ENCODE results near the gene GPT2. TPM values are rescaled to one million over a fixed set of nuclear protein-coding genes. Genes with fewer than 3 reads are reported as not detected.

GPT2 gene
- total RNA-seq, 2 donors from 2014 or later, result 49.8 to 64.6 TPM

- TF ChIP-seq POLR2A (IDR thresholded peaks at IDR 0.05) (no peak), CTCF (IDR thresholded peaks at IDR 0.05) (no peak), POLR2AphosphoS5 (IDR thresholded peaks at IDR 0.05) (no peak)
- 93% methylated on average over 5 of the region's 5 CpGs for WGBS
- intact Hi-C loops (cut with DNase I), result no loop called here
- Histone ChIP-seq H3K9me3 (no peaks in the 10 kb centered on the region), H3K27ac (peak overlapping the region in 1 of 2 donors; percentile 29), H3K4me3 (no peak overlapping the region), H3K27me3 (replicated peaks; ENCODE audit: insufficient read depth) (no peaks in the 10 kb centered on the region), H3K4me1 (replicated peaks) (peaks cover 6% of the 10 kb centered on the region), H3K36me3 (no peaks in the 10 kb centered on the region)
- DNase-seq (ENCODE audit: low spot score), result no peak
Observed at GRCh38 chr16:46889245-46889941, 5.2 kb downstream of the GPT2 start.

- DNase-seq (ENCODE audit: low spot score), result no peak
- intact Hi-C loops (cut with DNase I), result no loop called here
- WGBS, result 84% methylated on average over 5 of the region's 5 CpGs
- no peak overlapping the region for H3K4me3 ChIP-seq
- H3K36me3 ChIP-seq, result no peaks in the 10 kb centered on the region
- H3K27ac ChIP-seq, result peak overlapping the region in 1 of 2 donors; percentile 29
- peaks cover 7% of the 10 kb centered on the region for H3K4me1 ChIP-seq (replicated peaks)
- no peaks in the 10 kb centered on the region for H3K27me3 ChIP-seq (replicated peaks; ENCODE audit: insufficient read depth)
- no peaks in the 10 kb centered on the region for H3K9me3 ChIP-seq
- TF ChIP-seq POLR2A (IDR thresholded peaks at IDR 0.05), result no peak
- no peak for TF ChIP-seq CTCF (IDR thresholded peaks at IDR 0.05)
- TF ChIP-seq POLR2AphosphoS5 (IDR thresholded peaks at IDR 0.05), result no peak
Observed at GRCh38 chr16:46889942-46890300, 5.8 kb downstream of the GPT2 start.

- Histone ChIP-seq H3K27ac (no peak overlapping the region), H3K4me1 (replicated peaks) (peaks cover 7% of the 10 kb centered on the region), H3K9me3 (no peaks in the 10 kb centered on the region), H3K36me3 (no peaks in the 10 kb centered on the region), H3K27me3 (replicated peaks; ENCODE audit: insufficient read depth) (no peaks in the 10 kb centered on the region), H3K4me3 (no peak overlapping the region)
- DNase-seq (ENCODE audit: low spot score), result no peak
- intact Hi-C loops (cut with DNase I), result no loop called here
- 82% methylated on average over 1 of the region's 1 CpG for WGBS
- no peak for TF ChIP-seq CTCF (IDR thresholded peaks at IDR 0.05)
- no peak for TF ChIP-seq POLR2AphosphoS5 (IDR thresholded peaks at IDR 0.05)
- no peak for TF ChIP-seq POLR2A (IDR thresholded peaks at IDR 0.05)
Observed at GRCh38 chr16:46891910-46892309, 7.7 kb downstream of the GPT2 start.

- Histone ChIP-seq H3K4me3 (no peak overlapping the region), H3K27ac (peak overlapping the region; percentile 24 to 53), H3K4me1 (replicated peaks) (peaks cover 7% of the 10 kb centered on the region), H3K27me3 (replicated peaks; ENCODE audit: insufficient read depth) (no peaks in the 10 kb centered on the region), H3K36me3 (no peaks in the 10 kb centered on the region), H3K9me3 (no peaks in the 10 kb centered on the region)
- WGBS, result 27% methylated on average over 11 of the region's 11 CpGs
- TF ChIP-seq POLR2A (IDR thresholded peaks at IDR 0.05), result no peak
- TF ChIP-seq POLR2AphosphoS5 (IDR thresholded peaks at IDR 0.05), result peak; percentile 9
- no peak for TF ChIP-seq CTCF (IDR thresholded peaks at IDR 0.05)
- intact Hi-C loops (cut with DNase I), result no loop called here
- DNase-seq (ENCODE audit: low spot score), result peak; percentile 47
Observed at GRCh38 chr16:46894036-46894672, 10.0 kb downstream of the GPT2 start.
